ENCODE measurements around the gene DGKH.
"Not testable (repeated sequence)": the region's sequence is repeated elsewhere in the genome, so short reads cannot be mapped to it uniquely, and the experiment has no call there.

The DGKH gene

GRCh38 chr13:42056583-42056982, 8.1 kb downstream of the DGKH start:
- H3K36me3 ChIP-seq (ENCODE audit: insufficient read depth, low read length) = peaks cover 5% of the 10 kb centered on the region; the same call in 1 of the 2 replicates
- no peak overlapping the region for H3K4me3 ChIP-seq (ENCODE audit: low read length)
- no peak overlapping the region for H3K27ac ChIP-seq (ENCODE audit: low read depth, low read length)
- WGBS = 95% methylated on average over 5 of the region's 6 CpGs
- no peak overlapping the region for H3K9ac ChIP-seq (ENCODE audit: low read depth, low read length)
- H3K27me3 ChIP-seq (ENCODE audit: insufficient read depth, low read length) = no peaks in the 10 kb centered on the region
- no peaks in the 10 kb centered on the region for H3K4me1 ChIP-seq (ENCODE audit: insufficient read depth, low read length)
- H3K9me3 ChIP-seq (ENCODE audit: insufficient read depth, low read depth, low read length) = peaks cover 3% of the 10 kb centered on the region; the same call in 1 of the 2 replicates

GRCh38 chr13:42057918-42058530, 9.6 kb downstream of the DGKH start:
- no peaks in the 10 kb centered on the region for H3K27me3 ChIP-seq (ENCODE audit: insufficient read depth, low read length)
- 86% methylated on average over 1 of the region's 2 CpGs for WGBS
- peaks cover 3% of the 10 kb centered on the region; the same call in 1 of the 2 replicates for H3K9me3 ChIP-seq (ENCODE audit: insufficient read depth, low read depth, low read length)
- no peak overlapping the region for H3K4me3 ChIP-seq (ENCODE audit: low read length)
- no peak overlapping the region for H3K27ac ChIP-seq (ENCODE audit: low read depth, low read length)
- no peak overlapping the region for H3K9ac ChIP-seq (ENCODE audit: low read depth, low read length)
- H3K36me3 ChIP-seq (ENCODE audit: insufficient read depth, low read length) = peaks cover 5% of the 10 kb centered on the region; the same call in 1 of the 2 replicates
- H3K4me1 ChIP-seq (ENCODE audit: insufficient read depth, low read length) = 0 out of 2 replicates have a peak, but pooled peaks cover 4% of the 10 kb centered on the region

DNA sequence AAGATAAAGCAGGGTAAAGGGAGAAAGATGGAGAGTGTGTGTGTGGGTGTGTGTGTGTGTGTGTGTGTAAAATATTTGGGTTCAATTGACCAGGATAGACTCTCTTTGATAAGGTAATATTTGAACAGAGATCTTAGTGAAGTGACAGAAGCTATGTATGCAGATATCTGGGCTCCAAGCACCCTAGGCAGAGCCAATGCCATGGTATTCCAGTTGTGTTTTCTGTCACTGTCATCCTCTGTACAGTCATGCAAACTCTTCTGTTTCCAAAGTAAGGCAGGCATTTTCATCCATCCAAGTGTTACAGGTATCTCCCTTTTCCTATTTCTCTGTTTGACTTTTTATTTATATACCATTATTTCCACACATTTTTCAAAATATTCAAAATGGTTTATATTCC, 13.5 kb downstream of the DGKH start:
- Histone ChIP-seq H3K36me3 (ENCODE audit: insufficient read depth, low read length) (peaks cover 10% of the 10 kb centered on the region), H3K9me3 (ENCODE audit: insufficient read depth, low read depth, low read length) (peaks cover 3% of the 10 kb centered on the region; the same call in 1 of the 2 replicates), H3K4me3 (ENCODE audit: low read length) (no peak overlapping the region), H3K27ac (ENCODE audit: low read depth, low read length) (no peak overlapping the region), H3K27me3 (ENCODE audit: insufficient read depth, low read length) (no peaks in the 10 kb centered on the region), H3K9ac (ENCODE audit: low read depth, low read length) (no peak overlapping the region), H3K4me1 (ENCODE audit: insufficient read depth, low read length) (0 out of 2 replicates have a peak, but pooled peaks cover 4% of the 10 kb centered on the region)

DNA sequence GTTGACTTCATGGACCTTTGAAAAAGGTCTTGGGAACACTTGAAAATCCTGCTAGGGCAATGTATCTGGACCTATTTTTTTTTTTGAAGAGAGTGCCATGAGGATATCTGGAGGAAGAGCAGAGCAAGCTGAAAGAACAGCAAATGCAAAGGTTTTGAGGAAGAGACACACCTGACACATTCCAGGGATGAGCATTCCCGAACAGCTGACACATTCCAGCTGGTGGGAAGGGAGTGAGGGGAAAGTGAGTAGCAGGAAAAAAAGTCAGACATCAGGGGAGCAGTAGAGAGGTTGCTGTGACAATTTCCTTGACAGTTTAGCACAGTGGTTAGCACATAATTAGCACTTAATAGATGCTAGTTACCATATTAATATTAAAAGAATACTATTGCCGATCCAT, 14.7 kb downstream of the DGKH start:
- Histone ChIP-seq H3K4me3 (ENCODE audit: low read length) (no peak overlapping the region), H3K9ac (ENCODE audit: low read depth, low read length) (no peak overlapping the region), H3K9me3 (ENCODE audit: insufficient read depth, low read depth, low read length) (peaks cover 3% of the 10 kb centered on the region; the same call in 1 of the 2 replicates), H3K4me1 (ENCODE audit: insufficient read depth, low read length) (0 out of 2 replicates have a peak, but pooled peaks cover 4% of the 10 kb centered on the region), H3K36me3 (ENCODE audit: insufficient read depth, low read length) (peaks cover 10% of the 10 kb centered on the region), H3K27me3 (ENCODE audit: insufficient read depth, low read length) (no peaks in the 10 kb centered on the region), H3K27ac (ENCODE audit: low read depth, low read length) (no peak overlapping the region)
- WGBS = 47% methylated on average over 1 of the region's 2 CpGs

DNA sequence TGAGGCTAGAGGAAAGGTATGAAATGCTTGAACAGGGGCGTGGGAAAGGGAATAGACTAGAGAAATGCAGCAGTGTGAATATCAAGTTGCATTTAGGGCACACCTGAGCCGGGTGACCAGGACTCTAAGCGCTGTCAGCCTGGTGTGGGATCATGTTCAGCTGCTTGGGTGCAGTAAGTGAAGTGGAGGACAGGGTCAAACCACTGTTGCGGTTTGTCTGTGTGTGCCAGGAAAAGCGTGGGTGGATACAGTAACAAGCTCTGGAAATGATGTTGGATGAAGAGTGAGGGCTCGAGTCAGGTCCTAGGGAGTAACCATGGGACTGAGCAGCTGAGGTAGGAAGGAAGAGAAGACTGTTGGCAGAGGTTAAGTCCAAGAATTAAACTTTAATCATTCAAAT, 15.8 kb downstream of the DGKH start:
- peaks cover 6% of the 10 kb centered on the region for H3K36me3 ChIP-seq (ENCODE audit: insufficient read depth, low read length)
- 91% methylated on average over 6 of the region's 6 CpGs for WGBS
- no peaks in the 10 kb centered on the region for H3K27me3 ChIP-seq (ENCODE audit: insufficient read depth, low read length)
- H3K4me3 ChIP-seq (ENCODE audit: low read length) = no peak overlapping the region
- no peak overlapping the region for H3K27ac ChIP-seq (ENCODE audit: low read depth, low read length)
- no peak overlapping the region for H3K9ac ChIP-seq (ENCODE audit: low read depth, low read length)
- no peaks in the 10 kb centered on the region for H3K9me3 ChIP-seq (ENCODE audit: insufficient read depth, low read depth, low read length)
- 0 out of 2 replicates have a peak, but pooled peaks cover 4% of the 10 kb centered on the region for H3K4me1 ChIP-seq (ENCODE audit: insufficient read depth, low read length)

- no peaks in the 10 kb centered on the region for H3K9me3 ChIP-seq (ENCODE audit: insufficient read depth, low read depth, low read length)
- no peaks in the 10 kb centered on the region for H3K27me3 ChIP-seq (ENCODE audit: insufficient read depth, low read length)
- no peak overlapping the region for H3K27ac ChIP-seq (ENCODE audit: low read depth, low read length)
- WGBS = 94% methylated on average over 5 of the region's 5 CpGs
- H3K4me1 ChIP-seq (ENCODE audit: insufficient read depth, low read length) = 0 out of 2 replicates have a peak, but pooled peaks cover 4% of the 10 kb centered on the region
- H3K9ac ChIP-seq (ENCODE audit: low read depth, low read length) = no peak overlapping the region
- H3K36me3 ChIP-seq (ENCODE audit: insufficient read depth, low read length) = peaks cover 6% of the 10 kb centered on the region
- H3K4me3 ChIP-seq (ENCODE audit: low read length) = no peak overlapping the region
Measured at GRCh38 chr13:42064966-42065365, 16.5 kb downstream of the DGKH start.

- peaks cover 6% of the 10 kb centered on the region for H3K36me3 ChIP-seq (ENCODE audit: insufficient read depth, low read length)
Measured at GRCh38 chr13:42065414-42065813, 17.0 kb downstream of the DGKH start.

DNA sequence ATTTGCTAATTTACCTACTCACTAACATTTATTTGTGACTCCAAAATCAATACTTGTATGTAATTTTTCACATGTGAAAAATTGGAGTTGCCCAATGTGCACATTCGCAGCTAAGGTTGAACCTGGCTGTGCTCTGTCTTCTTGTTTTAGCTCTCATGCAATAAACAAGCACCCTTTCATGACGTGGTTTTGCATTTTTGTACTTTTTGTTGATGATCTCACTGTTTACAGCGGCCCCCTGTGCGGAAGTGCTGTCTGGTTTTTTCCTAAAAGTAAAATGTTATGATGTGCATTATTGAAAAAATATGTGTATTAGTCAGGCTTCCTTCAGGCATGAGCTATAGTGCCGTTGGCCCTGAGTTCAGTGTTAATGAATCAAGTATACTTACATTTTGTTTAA, 18.1 kb downstream of the DGKH start:
- H3K27me3 ChIP-seq (ENCODE audit: insufficient read depth, low read length) = no peaks in the 10 kb centered on the region
- peaks cover 6% of the 10 kb centered on the region for H3K36me3 ChIP-seq (ENCODE audit: insufficient read depth, low read length)
- H3K4me3 ChIP-seq (ENCODE audit: low read length) = no peak overlapping the region
- 0 out of 2 replicates have a peak, but pooled peaks cover 4% of the 10 kb centered on the region for H3K4me1 ChIP-seq (ENCODE audit: insufficient read depth, low read length)
- H3K27ac ChIP-seq (ENCODE audit: low read depth, low read length) = no peak overlapping the region
- no peaks in the 10 kb centered on the region for H3K9me3 ChIP-seq (ENCODE audit: insufficient read depth, low read depth, low read length)
- H3K9ac ChIP-seq (ENCODE audit: low read depth, low read length) = no peak overlapping the region
- 77% methylated on average over 5 of the region's 5 CpGs for WGBS

More at GRCh38 chr13:42065414-42065813, 17.0 kb downstream of the DGKH start:
- Histone ChIP-seq H3K27me3 (ENCODE audit: insufficient read depth, low read length) (no peaks in the 10 kb centered on the region), H3K9me3 (ENCODE audit: insufficient read depth, low read depth, low read length) (no peaks in the 10 kb centered on the region), H3K4me1 (ENCODE audit: insufficient read depth, low read length) (0 out of 2 replicates have a peak, but pooled peaks cover 4% of the 10 kb centered on the region), H3K9ac (ENCODE audit: low read depth, low read length) (no peak overlapping the region), H3K4me3 (ENCODE audit: low read length) (no peak overlapping the region), H3K27ac (ENCODE audit: low read depth, low read length) (no peak overlapping the region)
- WGBS = 95% methylated on average over 4 of the region's 4 CpGs

DNA sequence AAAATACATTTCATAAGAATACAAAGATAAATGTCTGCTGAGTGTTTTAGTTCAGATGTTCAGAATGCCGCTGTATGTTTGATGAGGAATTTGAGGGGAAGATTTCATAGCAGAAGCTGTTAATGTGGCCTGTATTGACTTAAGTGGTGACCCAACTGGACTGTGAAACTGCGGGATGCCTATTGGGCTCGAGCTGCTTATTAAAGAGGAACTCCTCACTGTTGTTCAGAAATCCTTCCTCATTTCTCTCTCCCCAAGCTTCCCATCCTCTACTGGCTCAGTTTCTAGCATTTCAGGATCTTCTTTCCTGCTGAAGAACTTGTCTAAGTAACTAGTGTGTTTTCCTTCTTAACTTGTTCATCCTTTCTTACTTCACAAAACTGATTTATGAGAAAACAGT, 20.4 kb downstream of the DGKH start:
- Histone ChIP-seq H3K27ac (ENCODE audit: low read depth, low read length) (no peak overlapping the region), H3K4me3 (ENCODE audit: low read length) (no peak overlapping the region), H3K4me1 (ENCODE audit: insufficient read depth, low read length) (no peaks in the 10 kb centered on the region), H3K9me3 (ENCODE audit: insufficient read depth, low read depth, low read length) (no peaks in the 10 kb centered on the region), H3K36me3 (ENCODE audit: insufficient read depth, low read length) (peaks cover 6% of the 10 kb centered on the region), H3K9ac (ENCODE audit: low read depth, low read length) (no peak overlapping the region), H3K27me3 (ENCODE audit: insufficient read depth, low read length) (no peaks in the 10 kb centered on the region)
- 76% methylated on average over 3 of the region's 3 CpGs for WGBS

DNA sequence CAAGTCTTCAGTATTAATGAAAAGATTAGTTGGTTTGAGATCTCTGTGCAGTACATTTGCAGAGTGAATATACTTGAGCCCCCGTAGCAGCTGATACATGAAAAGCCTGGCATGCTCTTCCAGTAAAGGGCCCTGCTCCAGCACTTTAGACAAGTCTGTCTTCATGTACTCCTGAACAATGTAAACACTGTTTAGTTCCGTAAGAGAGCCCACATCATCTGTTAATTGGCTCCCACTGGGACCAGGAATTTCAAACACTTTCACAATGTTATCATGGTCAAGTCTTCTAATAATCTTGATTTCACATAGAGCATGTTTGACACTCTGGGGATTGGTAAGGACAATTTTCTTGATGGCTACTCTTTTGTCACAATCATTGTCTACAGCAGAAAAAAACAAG, 22.2 kb downstream of the DGKH start:
- H3K4me3 ChIP-seq (ENCODE audit: low read length); H3K9me3 ChIP-seq (ENCODE audit: insufficient read depth, low read depth, low read length); H3K27me3 ChIP-seq (ENCODE audit: insufficient read depth, low read length); H3K36me3 ChIP-seq (ENCODE audit: insufficient read depth, low read length); H3K4me1 ChIP-seq (ENCODE audit: insufficient read depth, low read length); H3K27ac ChIP-seq (ENCODE audit: low read depth, low read length); H3K9ac ChIP-seq (ENCODE audit: low read depth, low read length): not testable (repeated sequence)
- WGBS = 96% methylated on average over 2 of the region's 2 CpGs

DNA sequence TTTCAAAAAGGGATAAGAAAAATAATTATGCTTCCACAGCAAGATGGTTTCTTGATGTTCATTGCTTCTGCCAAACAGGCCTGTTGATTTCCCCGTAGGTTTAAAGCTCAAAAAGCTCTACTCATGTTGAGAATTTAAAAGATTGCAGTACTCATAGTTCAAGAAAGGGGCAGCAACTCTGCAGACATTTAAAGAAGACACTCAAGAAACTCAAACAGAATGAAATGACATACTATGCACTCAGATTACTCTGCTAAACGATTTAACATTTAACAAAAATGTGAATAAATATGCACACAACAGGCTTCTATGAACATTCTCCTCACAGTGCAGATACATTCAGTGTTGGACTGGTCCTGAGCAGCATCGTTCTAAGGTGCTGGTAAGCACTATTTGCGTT, 22.7 kb downstream of the DGKH start:
- H3K9me3 ChIP-seq (ENCODE audit: insufficient read depth, low read depth, low read length); H3K36me3 ChIP-seq (ENCODE audit: insufficient read depth, low read length); H3K4me3 ChIP-seq (ENCODE audit: low read length); H3K27ac ChIP-seq (ENCODE audit: low read depth, low read length); H3K27me3 ChIP-seq (ENCODE audit: insufficient read depth, low read length); H3K4me1 ChIP-seq (ENCODE audit: insufficient read depth, low read length); H3K9ac ChIP-seq (ENCODE audit: low read depth, low read length): not testable (repeated sequence)
- WGBS = 95% methylated on average over 4 of the region's 4 CpGs
